Fibroblast of lung (primary cell): Measurements from ENCODE around the gene LILRA6. TPM values are rescaled to one million over a fixed set of nuclear protein-coding genes. Genes with fewer than 3 reads are reported as not detected.

Source experiments
- DNase-seq, 2 donors: peaks; one replicate each; pipeline versions ENCODE4 v3.0.0 to v3.0.0-alpha.2; 2010; ENCODE audit warnings: low read depth in 2 of 2
- H2AFZ ChIP-seq: 2 replicates; pipeline ENCODE4 v1.5.1; 2012; ENCODE audit warnings: low read length, control low read depth, inconsistent platforms
- H3K27ac ChIP-seq: 2 replicates; pipeline ENCODE4 v1.5.1; 2011; ENCODE audit warnings: low read length, control low read depth; ENCODE audit not compliant: insufficient read depth
- H3K27me3 ChIP-seq: 2 replicates; pipeline ENCODE4 v1.5.1; 2011; ENCODE audit warnings: mild to moderate bottlenecking, low read length; ENCODE audit not compliant: control insufficient read depth, insufficient read depth
- H3K36me3 ChIP-seq: 2 replicates; pipeline ENCODE4 v1.5.1; 2011; ENCODE audit warnings: low read length; ENCODE audit not compliant: control insufficient read depth, insufficient read depth
- H3K4me1 ChIP-seq: 2 replicates; pipeline ENCODE4 v1.5.1; 2011; ENCODE audit warnings: low read length; ENCODE audit not compliant: control insufficient read depth, insufficient read depth; ENCODE audit errors: extremely low read depth
- H3K4me2 ChIP-seq: 2 replicates; pipeline ENCODE4 v1.5.1; 2011; ENCODE audit warnings: low read length, control low read depth; ENCODE audit not compliant: insufficient read depth; ENCODE audit errors: extremely low read depth
- H3K4me3 ChIP-seq, 4 experiments: fragments of 200-600 bp in 1 of 4; sonication (generic) in 1 of 4; replicated peaks in 1 of 4; 2 replicates each; pipeline ENCODE4 v1.5.1; 2011 to 2016; ENCODE audit warnings: low read length in 4 of 4, low read depth in 3 of 4, mild to moderate bottlenecking in 3 of 4, control low read depth in 2 of 4, inconsistent platforms in 1 of 4, mixed read lengths in 1 of 4; ENCODE audit not compliant: insufficient read depth in 1 of 4; ENCODE audit errors: control extremely low read depth in 1 of 4
- H3K79me2 ChIP-seq: 2 replicates; pipeline ENCODE4 v1.5.1; 2012; ENCODE audit warnings: mild to moderate bottlenecking, low read length, inconsistent platforms; ENCODE audit not compliant: control insufficient read depth, insufficient read depth
- H3K9ac ChIP-seq: 2 replicates; pipeline ENCODE4 v1.5.1; 2011; ENCODE audit warnings: mild to moderate bottlenecking, low read length, control low read depth; ENCODE audit not compliant: insufficient read depth
- H3K9me3 ChIP-seq: 2 replicates; pipeline ENCODE4 v1.5.1; 2012; ENCODE audit warnings: low read depth, low read length; ENCODE audit not compliant: control insufficient read depth, insufficient read depth
- H4K20me1 ChIP-seq: 2 replicates; pipeline ENCODE4 v1.5.1; 2011; ENCODE audit warnings: low read length; ENCODE audit not compliant: control insufficient read depth, insufficient read depth; ENCODE audit errors: extremely low read depth
- EZH2 ChIP-seq: IDR thresholded peaks from 2 replicates; pipeline ENCODE4 v1.5.1; 2012; ENCODE audit warnings: low read length, control low read depth, mild to moderate bottlenecking; ENCODE audit errors: missing control alignments
- polyA plus RNA-seq, 2 donors: library from polyadenylated mRNA; depleted of rRNA in 1 of 2; stranded (reverse) in 1 of 2; unstranded in 1 of 2; fragments of >200 nt; gene quantifications; 2 replicates each; pipeline ENCODE4 v1.2.1, GENCODE V29; 2011 to 2012; ENCODE audit warnings: missing spikeins in 1 of 2
- total RNA-seq: library from RNA; depleted of rRNA; stranded (reverse); fragments of >200 nt; gene quantifications from 2 replicates; pipeline ENCODE4 v1.2.1, GENCODE V29; 2014
- TF ChIP-seq, protein P1 (sequence below), 2 donors: IDR thresholded peaks in 1 of 2; conservative IDR thresholded peaks in 1 of 2; 1 replicate in 1 of 2; 2 replicates in 1 of 2; pipeline ENCODE4 v1.5.1; 2011 to 2012; ENCODE audit warnings: low read length in 2 of 2, control low read depth in 1 of 2, inconsistent platforms in 1 of 2, low read depth in 1 of 2, mild to moderate bottlenecking in 1 of 2

Gene LILRA6
- total and polyA plus RNA-seq, 2 donors (not counting 1 experiment from before 2014, with no cell fraction given), result not detected

DNA sequence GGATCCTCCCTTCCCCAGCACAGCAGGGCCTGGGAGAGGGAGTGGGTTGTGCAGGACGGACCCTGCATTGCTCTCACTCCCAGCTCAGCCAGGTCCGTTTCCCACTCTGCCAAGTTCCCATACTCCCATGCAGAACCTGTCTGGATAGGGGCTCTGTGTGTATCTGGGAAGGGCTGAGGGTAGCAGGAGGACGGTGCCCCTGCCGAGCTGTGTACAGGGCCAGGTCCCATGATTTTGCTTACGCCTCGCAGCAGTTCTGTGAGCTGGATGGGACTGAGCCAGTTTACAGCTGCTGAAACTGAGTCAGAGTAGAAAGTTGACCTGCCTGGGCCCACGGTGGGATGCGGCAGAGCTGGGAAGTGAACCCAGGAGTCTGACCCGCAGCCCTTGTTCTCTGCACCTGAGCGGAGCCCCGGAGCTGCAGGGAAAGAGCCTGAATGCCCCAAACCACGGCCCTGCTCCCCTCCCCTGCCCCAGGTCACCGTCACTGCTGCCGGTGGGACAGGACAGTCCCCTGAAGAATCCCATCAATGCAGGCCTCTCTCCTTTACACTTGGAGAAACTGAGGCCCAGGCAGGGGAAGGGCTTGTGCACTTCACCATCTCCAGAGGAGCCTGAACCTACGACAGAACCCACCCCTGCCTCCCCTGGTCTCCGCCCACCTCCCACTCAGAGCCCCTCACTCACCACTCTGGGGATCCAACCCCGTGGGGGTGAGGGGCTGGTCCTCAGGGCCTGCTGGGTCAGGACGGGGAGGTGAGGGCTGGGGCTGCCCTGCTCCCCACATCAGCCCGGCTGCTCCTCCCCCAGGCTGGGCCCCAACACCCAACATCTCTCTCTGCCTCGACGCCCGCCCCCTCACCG lies 11.0 kb upstream of the LILRA6 start:
- Histone ChIP-seq H3K9ac (no peak overlapping the region), H3K27ac (no peak overlapping the region), H3K9me3 (no peaks in the 10 kb centered on the region), H3K27me3 (no peaks in the 10 kb centered on the region), H3K36me3 (no peaks in the 10 kb centered on the region), H4K20me1 (no peaks in the 10 kb centered on the region), H3K4me3 (no peak overlapping the region), H3K79me2 (no peaks in the 10 kb centered on the region), H3K4me1 (no peaks in the 10 kb centered on the region), H3K4me2 (no peak overlapping the region), H2AFZ (no peak overlapping the region)
- DNase-seq, result no peak
- TF ChIP-seq EZH2, result no peak
- TF ChIP-seq, protein P1, sequence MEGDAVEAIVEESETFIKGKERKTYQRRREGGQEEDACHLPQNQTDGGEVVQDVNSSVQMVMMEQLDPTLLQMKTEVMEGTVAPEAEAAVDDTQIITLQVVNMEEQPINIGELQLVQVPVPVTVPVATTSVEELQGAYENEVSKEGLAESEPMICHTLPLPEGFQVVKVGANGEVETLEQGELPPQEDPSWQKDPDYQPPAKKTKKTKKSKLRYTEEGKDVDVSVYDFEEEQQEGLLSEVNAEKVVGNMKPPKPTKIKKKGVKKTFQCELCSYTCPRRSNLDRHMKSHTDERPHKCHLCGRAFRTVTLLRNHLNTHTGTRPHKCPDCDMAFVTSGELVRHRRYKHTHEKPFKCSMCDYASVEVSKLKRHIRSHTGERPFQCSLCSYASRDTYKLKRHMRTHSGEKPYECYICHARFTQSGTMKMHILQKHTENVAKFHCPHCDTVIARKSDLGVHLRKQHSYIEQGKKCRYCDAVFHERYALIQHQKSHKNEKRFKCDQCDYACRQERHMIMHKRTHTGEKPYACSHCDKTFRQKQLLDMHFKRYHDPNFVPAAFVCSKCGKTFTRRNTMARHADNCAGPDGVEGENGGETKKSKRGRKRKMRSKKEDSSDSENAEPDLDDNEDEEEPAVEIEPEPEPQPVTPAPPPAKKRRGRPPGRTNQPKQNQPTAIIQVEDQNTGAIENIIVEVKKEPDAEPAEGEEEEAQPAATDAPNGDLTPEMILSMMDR (conservative IDR thresholded peaks at IDR 0.05 in 1 of 2, IDR thresholded peaks at IDR 0.05 in 1 of 2; ENCODE audit: low read depth in 1 of 2, low read length in 2 of 2), result no peak

DNA sequence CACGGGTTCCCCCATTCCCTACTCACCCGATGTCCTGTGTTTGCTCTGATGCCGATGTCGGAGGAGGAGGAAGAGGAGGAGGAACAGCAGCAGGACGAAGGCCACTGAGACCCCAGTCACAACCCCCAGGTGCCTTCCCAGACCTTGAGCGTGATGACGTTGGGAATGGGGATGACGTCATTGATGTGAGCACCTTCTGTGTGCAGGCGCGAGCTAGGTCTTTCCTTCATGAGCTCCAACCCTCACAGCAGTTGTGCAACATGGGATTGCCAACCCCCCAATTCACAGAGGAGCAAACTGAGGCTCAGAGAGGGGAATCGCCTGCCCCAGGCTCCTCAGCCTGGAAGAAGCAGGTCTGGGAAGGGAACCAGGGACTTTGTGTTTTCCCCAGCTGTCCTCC lies 10.3 kb upstream of the LILRA6 start:
- Histone ChIP-seq H4K20me1 (no peaks in the 10 kb centered on the region), H3K27me3 (no peaks in the 10 kb centered on the region)

DNA sequence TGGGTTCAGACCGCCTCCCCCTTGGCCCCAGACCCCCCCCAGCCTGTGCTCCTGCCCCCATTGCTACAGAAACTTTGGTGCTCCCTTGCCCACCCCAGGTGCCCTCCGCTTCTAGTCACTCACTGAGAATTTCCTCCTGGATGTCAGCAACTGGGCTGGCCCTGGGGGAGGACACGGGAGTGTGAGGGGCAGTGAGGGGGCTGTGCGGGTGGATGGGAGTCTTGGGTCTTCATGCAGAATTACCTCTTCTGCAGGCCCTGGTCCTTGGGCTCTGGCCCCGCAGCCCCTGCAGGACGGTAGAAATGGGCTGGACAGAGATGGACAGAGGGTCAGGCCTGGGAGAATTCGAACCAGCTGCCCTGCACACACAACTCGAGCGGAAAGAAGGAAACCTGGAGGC lies 9.7 kb upstream of the LILRA6 start:
- TF ChIP-seq, protein P1 (conservative IDR thresholded peaks at IDR 0.05 in 1 of 2, IDR thresholded peaks at IDR 0.05 in 1 of 2; ENCODE audit: low read depth in 1 of 2, low read length in 2 of 2), result no peak
- TF ChIP-seq EZH2, result no peak
- H3K27me3 ChIP-seq, result no peaks in the 10 kb centered on the region
- H3K4me2 ChIP-seq, result no peak overlapping the region
- DNase-seq, result no peak
- H3K4me3 ChIP-seq, result no peak overlapping the region
- no peaks in the 10 kb centered on the region for H4K20me1 ChIP-seq
- H3K4me1 ChIP-seq, result no peaks in the 10 kb centered on the region
- H2AFZ ChIP-seq, result no peak overlapping the region
- H3K79me2 ChIP-seq, result no peaks in the 10 kb centered on the region
- no peak overlapping the region for H3K27ac ChIP-seq
- no peaks in the 10 kb centered on the region for H3K9me3 ChIP-seq
- no peaks in the 10 kb centered on the region for H3K36me3 ChIP-seq
- H3K9ac ChIP-seq, result no peak overlapping the region

More for the DNA sequence above, 10.3 kb upstream of the LILRA6 start:
- H2AFZ ChIP-seq, result no peak overlapping the region
- H3K4me1 ChIP-seq, result no peaks in the 10 kb centered on the region
- H3K4me2 ChIP-seq, result no peak overlapping the region
- H3K79me2 ChIP-seq, result no peaks in the 10 kb centered on the region
- H3K4me3 ChIP-seq, result no peak overlapping the region
- DNase-seq, result no peak
- no peaks in the 10 kb centered on the region for H3K9me3 ChIP-seq
- TF ChIP-seq, protein P1 (conservative IDR thresholded peaks at IDR 0.05 in 1 of 2, IDR thresholded peaks at IDR 0.05 in 1 of 2; ENCODE audit: low read depth in 1 of 2, low read length in 2 of 2), result no peak
- TF ChIP-seq EZH2, result no peak
- no peaks in the 10 kb centered on the region for H3K36me3 ChIP-seq
- H3K27ac ChIP-seq, result no peak overlapping the region
- H3K9ac ChIP-seq, result no peak overlapping the region
